ENCODE measurements around the gene RANBP17.

GRCh38 chr5:171340491-171340890 lies 478.7 kb downstream of the RANBP17 start:
- no peak for TF ChIP-seq CTCF (conservative IDR thresholded peaks at IDR 0.05 in 1 of 2, IDR thresholded peaks at IDR 0.05 in 1 of 2; ENCODE audit: extremely low read depth in 1 of 2, insufficient read depth in 1 of 2, low read depth in 1 of 2, low read length in 2 of 2)
- no peak for TF ChIP-seq EZH2 (IDR thresholded peaks at IDR 0.05; ENCODE audit: borderline replicate concordance, low read length)

Measured in mammary epithelial cell (primary cell).